SK-N-MC (cell line): ENCODE measurements around the gene LSM10.

ENCODE experiments used
- EZH2 ChIP-seq: fragments of 200-600 bp; sonication (generic); IDR thresholded peaks from one replicate; pipeline ENCODE4 v1.6.1; 2017; ENCODE audit warnings: antibody characterized with exemption
- FOXP2 ChIP-seq: optimal IDR thresholded peaks from 2 replicates; pipeline ENCODE3; 2011; ENCODE audit warnings: mild to moderate bottlenecking, moderate library complexity; ENCODE audit not compliant: insufficient read depth; ENCODE audit errors: extremely low read length, control extremely low read depth
- POLR2AphosphoS5 ChIP-seq: IDR thresholded peaks from 2 replicates; pipeline ENCODE4 v1.6.1; 2012; ENCODE audit warnings: mild to moderate bottlenecking, low read depth, low read length, borderline replicate concordance

- no peak for TF ChIP-seq EZH2
- TF ChIP-seq POLR2AphosphoS5: no peak
- TF ChIP-seq FOXP2: no peak
Measured at GRCh38 chr1:36432616-36433015, 34.9 kb upstream of the LSM10 start.
